Testis (tissue), 3 donors: ENCODE results near the gene TBX20. TPM values are rescaled to one million over a fixed set of nuclear protein-coding genes. Genes with fewer than 3 reads are reported as not detected.
"Not testable (repeated sequence)": the region's sequence is repeated elsewhere in the genome, so short reads cannot be mapped to it uniquely, and the experiment has no call there.

Source experiments
- DNase-seq: peaks from one replicate; pipeline ENCODE4 v3.0.0-alpha.2; 2019
- H3K27ac ChIP-seq, 2 donors: fragments of 200-600 bp; sonication (generic); one replicate each; pipeline ENCODE4 v1.5.1; 2019
- H3K27me3 ChIP-seq: fragments of 200-600 bp; sonication (generic); one replicate; pipeline ENCODE4 v1.5.1; 2019
- H3K36me3 ChIP-seq: fragments of 200-600 bp; sonication (generic); one replicate; pipeline ENCODE4 v1.5.1; 2017; ENCODE audit warnings: low read depth; ENCODE audit errors: missing control alignments
- H3K4me1 ChIP-seq: fragments of 200-600 bp; sonication (generic); one replicate; pipeline ENCODE4 v1.5.1; 2019
- H3K4me3 ChIP-seq, 2 donors: fragments of 200-600 bp; sonication (generic); one replicate each; pipeline ENCODE4 v1.5.1; 2017 to 2019
- H3K9me3 ChIP-seq: fragments of 200-600 bp; sonication (generic); one replicate; pipeline ENCODE4 v1.5.1; 2017
- POLR2A ChIP-seq: fragments of 450-650 bp; IDR thresholded peaks from one replicate; pipeline ENCODE4 v1.6.1; 2017; ENCODE audit warnings: antibody characterized with exemption, mild to moderate bottlenecking, moderate library complexity
- WGBS, 2 donors: methylation state at CpG; one replicate each; pipeline ENCODE4 v1.1.5; 2018; 5-methylcytosine and 5-hydroxymethylcytosine counted together
- intact Hi-C: fragments of 100-400 bp; cut with DNase I; formaldehyde crosslinking; loops from one replicate; pipeline ENCODE4 v1.15.1; 2023; ENCODE audit warnings: low total_unique reads
- polyA plus RNA-seq: library from polyadenylated mRNA; stranded (reverse); fragments of 350-450 nt; fragmentation: Illumina TruSeq; extraction: RNeasy Lipid Tissue Mini Kit (QIAGEN cat#74804); gene quantifications from one replicate; pipeline ENCODE4 v1.2.3, GENCODE V29; 2014; ENCODE audit warnings: low read depth, low replicate concordance; ENCODE audit not compliant: insufficient read depth
- total RNA-seq, 2 donors: library from RNA; depleted of rRNA; stranded (reverse); fragments of >200 nt; gene quantifications; one replicate each; pipeline ENCODE4 v1.2.3, GENCODE V29; 2016
- TF ChIP-seq, protein P1 (sequence below), 3 experiments: fragments of 450-650 bp in 2 of 3; fragments of 200-600 bp in 1 of 3; sonication (generic) in 1 of 3; IDR thresholded peaks; one replicate each; pipeline ENCODE4 v1.5.1; 2016 to 2019; ENCODE audit warnings: antibody characterized with exemption in 3 of 3, mild to moderate bottlenecking in 2 of 3, moderate library complexity in 1 of 3

Gene TBX20
- total and polyA plus RNA-seq, 3 donors from 2014 or later, result 0.63 to 3.8 (median 2.8) TPM

GRCh38 chr7:35186751-35187150 is 67.1 kb downstream of the TBX20 start:
- H3K9me3 ChIP-seq, H3K27ac ChIP-seq, H3K4me1 ChIP-seq, H3K27me3 ChIP-seq, H3K36me3 ChIP-seq, intact Hi-C loops: not testable (repeated sequence)
- 1% methylated on average over 27 of the region's 27 CpGs for WGBS, 2 donors
- DNase-seq, result peak; percentile 50
- peak overlapping the region; percentile 51 to 66 for H3K4me3 ChIP-seq

GRCh38 chr7:35185908-35186731 is 67.8 kb downstream of the TBX20 start:
- TF ChIP-seq POLR2A, result no peak
- TF ChIP-seq, protein P1, sequence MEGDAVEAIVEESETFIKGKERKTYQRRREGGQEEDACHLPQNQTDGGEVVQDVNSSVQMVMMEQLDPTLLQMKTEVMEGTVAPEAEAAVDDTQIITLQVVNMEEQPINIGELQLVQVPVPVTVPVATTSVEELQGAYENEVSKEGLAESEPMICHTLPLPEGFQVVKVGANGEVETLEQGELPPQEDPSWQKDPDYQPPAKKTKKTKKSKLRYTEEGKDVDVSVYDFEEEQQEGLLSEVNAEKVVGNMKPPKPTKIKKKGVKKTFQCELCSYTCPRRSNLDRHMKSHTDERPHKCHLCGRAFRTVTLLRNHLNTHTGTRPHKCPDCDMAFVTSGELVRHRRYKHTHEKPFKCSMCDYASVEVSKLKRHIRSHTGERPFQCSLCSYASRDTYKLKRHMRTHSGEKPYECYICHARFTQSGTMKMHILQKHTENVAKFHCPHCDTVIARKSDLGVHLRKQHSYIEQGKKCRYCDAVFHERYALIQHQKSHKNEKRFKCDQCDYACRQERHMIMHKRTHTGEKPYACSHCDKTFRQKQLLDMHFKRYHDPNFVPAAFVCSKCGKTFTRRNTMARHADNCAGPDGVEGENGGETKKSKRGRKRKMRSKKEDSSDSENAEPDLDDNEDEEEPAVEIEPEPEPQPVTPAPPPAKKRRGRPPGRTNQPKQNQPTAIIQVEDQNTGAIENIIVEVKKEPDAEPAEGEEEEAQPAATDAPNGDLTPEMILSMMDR (IDR thresholded peaks at IDR 0.05), result no peak
- H3K36me3 ChIP-seq, result no peaks in the 10 kb centered on the region
- H3K9me3 ChIP-seq, result no peaks in the 10 kb centered on the region
- H3K27ac ChIP-seq, result peak overlapping the region; percentile 13 to 59
- no peaks in the 10 kb centered on the region for H3K4me1 ChIP-seq
- no peaks in the 10 kb centered on the region for H3K27me3 ChIP-seq
- WGBS, 2 donors, result 0% methylated on average over 42 to 51 of the region's 67 CpGs
- peak; percentile 82 for DNase-seq
- H3K4me3 ChIP-seq, result peak overlapping the region; percentile 51 to 66
- intact Hi-C loops, result no loop called here

DNA sequence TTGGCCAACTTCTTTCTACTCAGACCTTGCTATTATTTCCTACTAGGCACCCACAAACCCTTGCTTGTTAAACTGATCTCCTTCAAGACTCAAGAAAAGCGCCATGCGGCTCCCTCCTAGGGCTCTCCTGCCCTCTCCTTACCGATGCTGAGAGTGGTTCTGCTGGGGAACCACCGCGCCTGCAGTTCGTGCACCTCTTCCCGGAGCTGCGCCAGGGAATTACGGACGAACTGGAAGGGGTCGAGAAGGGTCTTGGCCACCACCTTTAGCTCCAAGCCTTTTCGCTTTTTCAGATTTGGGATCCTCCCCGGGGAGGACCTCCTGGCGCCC is 68.4 kb downstream of the TBX20 start:
- intact Hi-C loops, H3K4me1 ChIP-seq, DNase-seq, H3K27me3 ChIP-seq, H3K9me3 ChIP-seq, H3K36me3 ChIP-seq: not testable (repeated sequence)
- Histone ChIP-seq H3K27ac (peak overlapping the region; percentile 13 to 59), H3K4me3 (peak overlapping the region; percentile 51 to 66)
- 2 to 3% methylated on average over 11 to 14 of the region's 14 CpGs for WGBS, 2 donors

DNA sequence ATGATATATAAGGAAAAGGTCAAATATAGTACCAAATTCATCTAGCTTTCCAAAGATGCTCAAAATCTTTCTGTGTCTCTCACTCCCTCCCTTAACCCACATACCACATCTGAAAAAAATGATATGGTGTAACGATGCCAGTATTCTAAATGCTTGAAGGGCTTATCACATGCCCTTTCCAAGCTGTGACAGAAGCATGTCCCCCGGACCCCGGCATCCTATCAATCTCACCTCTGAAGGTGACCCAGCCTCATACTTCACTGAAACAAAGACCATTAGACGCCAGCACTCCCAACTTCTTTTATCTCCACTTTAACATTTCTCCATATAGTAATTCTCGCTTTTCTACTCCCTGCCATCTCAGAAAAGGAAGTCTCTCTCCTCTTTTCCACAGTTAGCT is 68.9 kb downstream of the TBX20 start:
- H3K36me3 ChIP-seq, intact Hi-C loops, H3K27me3 ChIP-seq, H3K9me3 ChIP-seq, DNase-seq, H3K4me1 ChIP-seq: not testable (repeated sequence)
- 28% methylated on average over 5 of the region's 5 CpGs for WGBS, 2 donors
- H3K4me3 ChIP-seq, result peak overlapping the region in 1 of 2 donors; percentile 66
- H3K27ac ChIP-seq, result peak overlapping the region in 1 of 2 donors; percentile 59

DNA sequence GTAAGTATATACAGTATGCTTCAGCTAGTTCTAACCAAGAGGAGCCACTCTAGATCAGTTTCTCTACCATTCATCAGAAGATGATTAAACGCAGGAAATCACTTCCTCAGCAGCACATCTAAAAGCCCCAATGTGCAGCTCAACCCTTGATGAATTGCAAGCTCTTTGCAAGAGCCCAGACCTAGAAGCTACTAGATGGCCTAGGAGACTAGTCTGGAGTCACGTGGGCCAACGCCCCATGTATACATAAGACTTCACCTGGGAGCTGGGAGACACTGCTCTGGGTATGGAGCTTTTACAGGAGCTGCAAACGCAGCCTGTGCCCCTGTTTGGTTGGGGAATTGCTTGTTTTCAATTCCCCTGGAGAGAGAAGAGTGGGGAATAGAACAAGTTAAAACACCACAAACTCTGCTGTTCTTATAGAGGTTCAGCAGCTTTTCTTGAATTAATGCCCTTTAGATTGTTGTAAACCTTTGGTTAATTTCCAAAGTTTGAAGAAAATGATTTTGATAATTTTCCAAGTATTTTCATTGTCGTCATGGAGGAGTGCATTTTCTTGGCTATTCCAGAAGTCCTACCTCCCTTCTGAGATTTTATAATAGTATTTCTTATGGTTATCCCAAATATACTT is 69.9 kb downstream of the TBX20 start:
- H3K9me3 ChIP-seq, DNase-seq, intact Hi-C loops, H3K27ac ChIP-seq, H3K36me3 ChIP-seq, H3K27me3 ChIP-seq, H3K4me3 ChIP-seq, H3K4me1 ChIP-seq: not testable (repeated sequence)
- WGBS, 2 donors, result 54 to 71% methylated on average over 5 of the region's 5 CpGs

DNA sequence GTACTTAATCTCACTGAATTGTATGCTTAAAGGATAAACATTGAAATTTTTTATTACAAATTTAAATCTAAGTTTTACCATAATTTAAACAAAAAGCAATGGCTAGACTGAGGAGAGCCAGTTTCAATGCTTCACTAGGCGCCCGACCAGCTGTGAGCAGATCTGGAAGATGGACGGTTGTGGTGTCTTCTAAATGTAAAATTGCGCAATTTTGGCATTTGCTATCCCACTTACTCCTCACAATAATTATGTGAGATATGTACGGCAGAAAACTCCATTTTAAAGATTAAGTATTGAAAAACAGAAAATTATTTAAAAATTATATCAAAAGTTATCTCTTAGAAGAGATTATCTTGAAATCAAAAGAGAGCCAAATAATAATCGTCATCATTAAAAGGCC is 73.2 kb downstream of the TBX20 start:
- H3K4me1 ChIP-seq, H3K36me3 ChIP-seq, H3K27ac ChIP-seq, intact Hi-C loops, H3K27me3 ChIP-seq, H3K4me3 ChIP-seq, H3K9me3 ChIP-seq, DNase-seq: not testable (repeated sequence)
- WGBS, 2 donors, result 86 to 89% methylated on average over 6 of the region's 6 CpGs

DNA sequence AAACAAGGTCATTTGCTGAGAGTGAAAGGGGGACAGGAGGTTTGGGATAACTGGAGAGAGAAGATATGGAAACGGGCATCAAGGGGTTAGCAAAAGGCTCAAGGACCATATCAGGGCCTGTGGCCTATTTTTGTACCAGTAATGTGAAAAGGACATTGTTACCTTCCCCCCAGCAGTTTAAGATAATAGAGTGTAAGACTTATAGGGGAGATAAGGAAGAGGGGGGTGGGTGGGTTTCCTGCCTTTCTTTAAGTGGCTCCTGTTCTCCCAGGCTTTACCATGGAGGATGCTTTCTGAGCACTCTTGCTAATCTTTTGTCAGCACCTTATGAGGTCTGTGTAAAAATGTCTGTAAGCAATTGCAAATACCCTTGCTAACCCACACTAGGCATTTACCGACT is 80.7 kb downstream of the TBX20 start:
- intact Hi-C loops, H3K4me1 ChIP-seq, H3K4me3 ChIP-seq, H3K27ac ChIP-seq, H3K27me3 ChIP-seq, DNase-seq, H3K9me3 ChIP-seq, H3K36me3 ChIP-seq: not testable (repeated sequence)
- WGBS, 2 donors, result 53 to 55% methylated on average over 2 of the region's 2 CpGs

DNA sequence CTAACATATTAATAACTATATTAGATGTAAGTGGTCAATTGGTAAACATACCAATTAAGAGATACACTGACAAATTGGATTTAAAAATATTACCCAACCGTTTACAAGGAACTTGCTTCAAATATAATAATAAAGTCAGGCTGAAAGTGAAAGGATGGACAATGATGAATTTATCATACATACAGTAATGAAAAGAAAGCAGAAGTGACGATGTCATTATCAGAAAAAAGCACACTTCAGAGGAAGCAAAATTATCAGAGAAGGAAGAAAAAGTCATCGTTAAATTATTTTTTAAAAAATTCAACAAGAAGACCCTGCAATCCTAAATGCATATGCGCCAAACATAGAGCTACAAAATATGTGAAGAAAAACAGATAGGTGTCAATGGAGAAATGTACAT is 81.8 kb downstream of the TBX20 start:
- H3K27me3 ChIP-seq, intact Hi-C loops, H3K4me3 ChIP-seq, H3K9me3 ChIP-seq, H3K4me1 ChIP-seq, DNase-seq, H3K36me3 ChIP-seq, H3K27ac ChIP-seq: not testable (repeated sequence)
- WGBS, 2 donors, result 72 to 80% methylated on average over 4 of the region's 4 CpGs

- H3K27me3 ChIP-seq, H3K4me1 ChIP-seq, DNase-seq, H3K36me3 ChIP-seq, intact Hi-C loops, H3K27ac ChIP-seq, H3K9me3 ChIP-seq, H3K4me3 ChIP-seq: not testable (repeated sequence)
Measured at GRCh38 chr7:35167658-35168057, 86.2 kb downstream of the TBX20 start.

- H3K27me3 ChIP-seq, H3K9me3 ChIP-seq, H3K4me3 ChIP-seq, DNase-seq, H3K4me1 ChIP-seq, intact Hi-C loops, H3K36me3 ChIP-seq, H3K27ac ChIP-seq: not testable (repeated sequence)
- 91 to 100% methylated on average over 1 of the region's 1 CpG for WGBS, 2 donors
Measured at GRCh38 chr7:35167158-35167557, 86.7 kb downstream of the TBX20 start.

- H3K4me1 ChIP-seq, H3K36me3 ChIP-seq, H3K9me3 ChIP-seq, H3K27ac ChIP-seq, H3K27me3 ChIP-seq, DNase-seq, H3K4me3 ChIP-seq, intact Hi-C loops: not testable (repeated sequence)
- 35 to 38% methylated on average over 3 of the region's 3 CpGs for WGBS, 2 donors
Measured at GRCh38 chr7:35161059-35161740, 92.7 kb downstream of the TBX20 start.
